ENCODE measurements around the gene JPH4.

GRCh38 chr14:23550131-23550811 is 28.3 kb downstream of the JPH4 start:
- TF ChIP-seq EZH2 (IDR thresholded peaks at IDR 0.05; ENCODE audit: insufficient read depth, poor library complexity, severe bottlenecking) (no peak), EZH2phosphoT487 (IDR thresholded peaks at IDR 0.05; ENCODE audit: insufficient read depth, low read depth) (no peak)
